Left colon (tissue), 2 donors: Measurements from ENCODE around the gene SGMS1. TPM values are rescaled to one million over a fixed set of nuclear protein-coding genes. Genes with fewer than 3 reads are reported as not detected.
"Not testable (repeated sequence)": the region's sequence is repeated elsewhere in the genome, so short reads cannot be mapped to it uniquely, and the experiment has no call there.

Source experiments
- ATAC-seq: fragments of 200-7000 bp; cut with Tn5 transposase; one replicate; pipeline ENCODE4 v1.9.1; 2020; ENCODE audit warnings: mild to moderate bottlenecking, moderate library complexity
- DNase-seq, 2 donors: peaks; one replicate each; pipeline ENCODE4 v3.0.0-alpha.2; 2020
- intact Hi-C, 2 donors: fragments of 100-400 bp; cut with DNase I in 1 of 2; cut with micrococcal nuclease in 1 of 2; formaldehyde crosslinking; loops; one replicate each; pipeline versions ENCODE4 v1.11.2 to v1.14.0; 2022; cut with DNase I, micrococcal nuclease
- total RNA-seq, 2 donors: library from RNA; stranded (reverse); fragmentation: NEBNext Ultra II Directional; extraction: Animal tissue kit (Norgen Biotek cat#: 25700); gene quantifications; one replicate each; pipeline ENCODE4 v1.2.1, GENCODE V29; 2021
- donor health status: DM: no; HTN: no; CAD: no.
- donor health status: DM: yes; HTN: yes; CAD: no.

The SGMS1 gene
- total RNA-seq, 2 donors from 2014 or later, result 17.8 to 20.8 TPM

DNA sequence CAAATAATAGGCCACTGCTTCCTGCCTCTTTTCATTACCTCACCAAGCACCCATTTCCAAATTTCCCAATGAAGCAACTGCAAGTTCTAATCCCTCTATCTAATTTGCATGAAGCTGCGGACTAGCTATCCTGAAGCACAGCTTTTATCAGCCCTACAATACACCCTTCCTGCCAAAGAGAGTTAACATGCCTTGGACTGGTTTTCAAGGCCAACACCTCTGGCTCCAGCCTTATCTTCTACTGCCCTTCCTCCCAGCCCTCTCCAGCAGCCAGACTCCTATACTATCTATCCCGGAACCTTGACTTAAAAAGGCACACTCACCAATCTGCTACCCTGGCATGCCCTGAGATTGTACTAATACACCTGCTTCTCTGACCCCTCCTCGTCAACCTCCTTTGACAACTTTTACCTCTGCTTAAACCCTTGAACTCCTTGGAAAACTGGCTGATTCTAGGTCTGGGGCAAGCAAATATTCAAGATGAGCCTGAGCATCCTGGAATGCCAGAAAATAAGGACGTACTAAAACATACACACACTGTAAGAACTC, 73.4 kb downstream of the SGMS1 start:
- intact Hi-C loops, result no loop called here
- ATAC-seq (peak; percentile 86), DNase-seq (peak in 1 of 2 donors; percentile 49)

DNA sequence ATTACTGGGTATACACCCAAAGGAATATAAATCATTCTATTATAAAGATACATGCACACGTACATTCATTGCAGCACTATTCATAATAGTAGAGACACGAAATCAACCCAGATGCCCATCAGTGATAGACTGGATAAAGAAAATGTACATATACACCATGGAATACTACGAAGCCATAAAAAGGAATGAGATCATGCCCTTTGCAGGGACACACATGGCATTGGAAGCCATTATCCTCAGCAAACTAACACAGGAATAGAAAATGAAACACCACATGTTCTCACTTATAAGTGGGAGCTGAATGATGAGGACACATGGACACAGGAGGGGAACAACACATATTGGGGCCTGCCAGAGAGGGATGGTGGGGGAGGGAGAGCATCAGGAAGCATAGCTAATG, 74.6 kb downstream of the SGMS1 start:
- intact Hi-C loops, ATAC-seq, DNase-seq: not testable (repeated sequence)

DNA sequence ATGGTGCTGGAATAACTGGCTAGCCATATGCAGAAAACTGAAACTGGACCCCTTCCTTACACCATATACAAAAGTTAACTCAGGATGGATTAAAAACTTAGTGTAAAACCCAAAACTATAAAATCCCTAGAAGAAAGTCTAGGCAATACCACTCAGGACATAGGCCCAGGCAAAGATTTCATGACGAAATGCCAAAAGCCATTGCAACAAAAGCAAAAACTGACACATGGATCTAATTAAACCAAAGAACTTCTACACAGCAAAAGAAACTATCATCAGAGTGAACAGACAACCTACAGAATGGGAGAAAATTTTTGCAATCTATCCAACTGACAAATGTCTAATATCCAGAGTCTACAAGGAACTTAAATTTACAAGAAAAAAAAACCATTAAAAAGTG, 75.3 kb downstream of the SGMS1 start:
- ATAC-seq, intact Hi-C loops, DNase-seq: not testable (repeated sequence)

DNA sequence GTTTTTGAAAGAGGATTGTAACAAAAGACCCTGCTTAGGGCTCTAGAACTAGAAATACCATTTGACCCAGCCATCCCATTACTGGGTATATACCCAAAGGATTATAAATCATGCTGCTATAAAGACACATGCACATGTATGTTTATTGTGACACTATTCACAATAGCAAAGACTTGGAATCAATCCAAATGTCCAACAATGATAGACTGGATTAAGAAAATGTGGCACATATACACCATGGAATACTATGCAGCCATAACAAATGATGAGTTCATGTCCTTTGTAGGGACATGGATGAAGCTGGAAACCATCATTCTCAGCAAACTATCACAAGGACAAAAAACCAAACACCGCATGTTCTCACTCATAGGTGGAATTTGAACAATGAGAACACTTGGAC, 77.5 kb downstream of the SGMS1 start:
- intact Hi-C loops, ATAC-seq, DNase-seq: not testable (repeated sequence)

DNA sequence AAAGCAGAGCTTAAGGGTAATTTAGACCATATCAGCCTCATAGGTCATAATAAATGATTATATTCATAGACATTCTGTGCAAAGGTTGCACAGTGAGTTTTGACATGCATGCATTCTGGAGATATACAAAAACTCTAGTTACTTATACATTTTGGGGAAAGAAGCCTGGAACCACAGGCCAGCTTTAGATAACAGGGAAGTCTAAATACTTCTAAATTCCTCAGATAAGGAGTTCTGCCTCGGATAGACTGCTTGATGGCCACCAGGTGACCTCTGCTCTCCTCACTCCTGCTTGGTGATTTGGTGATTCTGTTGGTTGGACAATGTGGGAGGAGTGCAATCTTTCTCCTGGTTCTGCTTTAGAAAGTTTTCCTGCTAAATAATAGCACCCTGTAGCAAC, 77.9 kb downstream of the SGMS1 start:
- intact Hi-C loops, result no loop called here
- no peak for ATAC-seq
- no peak for DNase-seq

DNA sequence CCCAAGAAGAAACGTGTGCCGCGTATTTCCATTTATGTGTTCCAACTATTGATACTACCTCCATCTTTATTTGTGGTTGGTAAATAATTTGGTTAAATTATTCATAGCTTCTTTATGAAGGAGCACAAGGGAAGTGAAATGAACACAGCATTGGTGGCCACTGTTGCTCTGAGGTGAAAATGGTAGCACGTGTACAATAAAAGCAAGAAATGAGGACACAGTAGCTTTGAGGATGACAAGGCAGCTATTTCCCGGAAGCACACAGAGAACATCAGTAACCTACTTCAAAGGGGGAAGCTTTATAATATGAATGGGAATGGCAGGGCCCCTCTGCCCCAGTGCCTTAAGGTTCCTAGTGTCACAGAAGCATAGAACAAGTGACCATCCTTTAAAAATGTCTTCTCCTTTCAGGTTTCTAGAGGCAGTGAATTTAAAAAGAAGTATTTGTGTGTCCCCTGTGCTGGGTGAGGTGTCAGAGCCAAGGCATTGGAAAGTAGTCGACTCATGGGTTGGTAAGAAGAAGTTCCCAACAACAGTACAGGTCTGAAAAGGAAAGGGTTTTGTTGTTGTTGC, 78.8 kb downstream of the SGMS1 start:
- ATAC-seq, result no peak
- intact Hi-C loops, result no loop called here
- DNase-seq, result no peak

DNA sequence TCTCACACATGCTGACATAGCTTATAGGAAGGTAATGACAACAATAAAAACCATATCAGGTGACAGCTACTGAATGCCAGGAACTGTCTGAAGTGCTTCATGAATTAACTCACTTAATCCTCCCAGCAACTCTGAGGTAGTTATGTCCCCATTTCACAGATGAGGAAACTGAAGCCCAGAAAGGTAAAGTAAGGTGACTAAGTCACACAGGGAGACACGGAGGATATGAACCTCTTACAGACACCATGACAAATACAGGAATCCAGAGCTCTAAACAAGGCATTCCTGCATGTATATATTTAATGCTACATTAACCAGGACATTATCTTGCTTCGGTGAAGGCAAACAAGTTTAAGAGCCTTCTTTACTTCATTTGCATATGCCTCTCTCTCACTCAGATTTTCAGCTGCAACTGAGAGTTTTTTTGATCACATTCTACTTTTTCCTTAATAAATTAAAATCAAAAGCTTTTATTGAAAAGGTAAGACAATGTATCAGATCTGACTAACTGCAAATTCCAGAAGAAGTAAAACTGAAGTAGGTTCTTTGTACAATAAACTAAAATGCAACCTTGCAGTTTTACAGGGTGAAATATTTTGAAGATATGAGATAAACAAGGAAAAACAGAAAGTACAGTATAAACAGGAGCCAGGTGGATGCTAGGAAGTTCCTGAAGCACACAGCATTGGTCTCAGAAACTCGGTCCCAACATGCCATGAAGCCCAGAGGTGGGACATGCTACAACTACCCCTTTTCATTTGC, 79.5 kb downstream of the SGMS1 start:
- ATAC-seq, result no peak
- DNase-seq, result no peak
- intact Hi-C loops, result no loop called here

DNA sequence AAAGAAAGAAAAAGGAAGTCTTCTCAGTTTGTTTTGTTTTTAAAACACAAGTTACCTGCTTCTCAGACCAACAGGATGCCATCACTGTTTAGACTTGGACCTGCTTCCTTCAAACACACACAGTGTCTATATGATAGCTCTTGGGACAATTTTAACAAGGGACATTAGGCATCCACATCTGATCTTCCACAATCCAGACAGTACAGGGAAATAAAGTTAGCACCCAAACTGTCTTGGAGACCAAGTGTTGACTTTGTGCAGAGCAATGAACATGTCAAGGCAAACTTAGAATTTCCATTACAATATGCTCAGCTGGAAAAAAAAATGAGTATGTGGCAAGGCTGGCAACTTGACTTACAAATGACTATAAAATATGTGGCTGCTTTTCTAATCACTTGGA, 80.9 kb downstream of the SGMS1 start:
- ATAC-seq (no peak), DNase-seq (no peak)
- intact Hi-C loops, result no loop called here

DNA sequence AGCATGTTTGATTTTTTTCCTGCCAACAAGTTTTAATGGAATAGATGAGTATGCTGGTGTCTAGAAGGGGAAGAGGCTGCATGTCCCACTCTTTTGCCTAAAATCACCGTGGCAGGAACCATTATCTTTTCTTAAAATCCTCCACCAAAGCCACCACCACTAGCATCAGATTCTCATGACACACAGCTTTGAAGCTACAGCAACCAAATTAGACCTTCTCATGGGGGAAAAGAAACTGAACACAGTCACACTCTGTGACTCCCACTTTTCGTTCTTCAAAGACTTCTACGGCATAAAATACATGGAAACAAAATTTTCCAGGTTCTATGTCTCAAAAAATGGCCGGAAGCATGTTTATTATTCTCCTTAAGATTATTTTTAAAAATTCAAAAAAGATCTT, 81.8 kb downstream of the SGMS1 start:
- DNase-seq (no peak), ATAC-seq (no peak)
- intact Hi-C loops, result no loop called here

DNA sequence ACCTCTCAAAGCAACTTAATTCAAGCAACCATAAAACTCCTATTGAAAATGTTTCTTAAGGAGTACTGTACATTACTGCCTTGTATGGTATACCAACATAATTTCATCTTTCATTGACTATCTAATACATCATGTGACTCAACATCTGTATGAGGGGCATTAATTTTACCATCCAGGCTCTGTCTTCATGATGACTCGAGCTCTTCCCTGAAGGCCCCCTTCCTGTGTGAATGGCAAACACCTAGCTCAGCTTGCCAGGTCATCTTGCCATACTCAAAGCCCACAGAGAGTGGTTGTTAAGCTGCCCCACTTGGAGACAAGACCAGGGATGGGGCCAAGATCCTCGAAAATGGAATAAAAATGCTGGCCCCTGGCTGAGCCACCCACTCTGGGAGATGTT, 82.4 kb downstream of the SGMS1 start:
- intact Hi-C loops, result no loop called here
- DNase-seq (no peak), ATAC-seq (no peak)

DNA sequence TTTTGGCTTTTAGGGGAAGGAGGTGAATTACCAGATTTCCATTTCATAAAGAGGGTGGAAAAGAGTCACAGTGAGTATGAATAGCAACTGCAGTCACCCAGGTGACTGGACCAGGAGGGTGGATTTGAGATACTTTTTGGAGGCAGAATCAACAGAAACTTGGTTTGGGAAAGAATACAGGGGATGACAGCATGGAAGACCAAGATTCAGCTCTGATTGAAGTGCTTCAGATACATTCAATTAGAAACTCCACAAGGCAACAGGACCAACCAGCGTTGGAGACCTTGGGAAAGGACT, 83.0 kb downstream of the SGMS1 start:
- intact Hi-C loops, result no loop called here
- no peak for ATAC-seq
- DNase-seq, result no peak

DNA sequence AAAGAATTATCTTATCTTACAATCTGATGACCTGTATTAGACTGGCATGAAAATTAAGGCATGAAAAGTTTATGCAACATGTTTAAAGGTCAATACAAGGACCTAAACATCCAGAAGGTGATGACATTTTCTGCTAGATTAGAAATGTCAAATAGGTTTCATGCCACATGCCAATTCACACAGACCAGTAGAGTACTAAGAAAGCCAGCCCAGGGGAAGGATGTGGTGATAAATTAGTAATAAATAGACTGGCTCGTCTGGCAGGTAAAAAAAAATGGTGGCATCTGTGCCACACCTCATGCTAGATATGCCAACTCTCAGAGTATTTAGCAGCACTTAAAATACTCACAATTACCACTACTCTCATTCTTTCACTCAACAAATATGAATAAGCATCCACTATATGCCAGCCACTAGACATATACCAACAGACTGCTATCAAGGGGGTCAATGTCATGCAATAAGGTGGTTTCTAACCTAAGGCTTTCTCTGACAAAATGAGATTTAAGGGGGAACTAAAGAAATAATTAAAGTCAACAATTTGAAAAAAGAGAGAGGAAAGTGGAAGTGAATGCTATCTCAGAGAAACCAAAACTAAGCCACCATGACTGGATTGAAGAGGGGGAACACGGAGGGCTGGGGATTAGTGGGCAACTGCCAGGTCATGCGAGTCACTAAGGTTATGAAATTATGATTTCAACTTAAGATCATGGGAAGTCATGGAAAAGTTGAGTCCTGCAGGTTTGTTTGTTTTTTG, 83.5 kb downstream of the SGMS1 start:
- ATAC-seq, result no peak
- DNase-seq, result no peak
- intact Hi-C loops, result no loop called here

DNA sequence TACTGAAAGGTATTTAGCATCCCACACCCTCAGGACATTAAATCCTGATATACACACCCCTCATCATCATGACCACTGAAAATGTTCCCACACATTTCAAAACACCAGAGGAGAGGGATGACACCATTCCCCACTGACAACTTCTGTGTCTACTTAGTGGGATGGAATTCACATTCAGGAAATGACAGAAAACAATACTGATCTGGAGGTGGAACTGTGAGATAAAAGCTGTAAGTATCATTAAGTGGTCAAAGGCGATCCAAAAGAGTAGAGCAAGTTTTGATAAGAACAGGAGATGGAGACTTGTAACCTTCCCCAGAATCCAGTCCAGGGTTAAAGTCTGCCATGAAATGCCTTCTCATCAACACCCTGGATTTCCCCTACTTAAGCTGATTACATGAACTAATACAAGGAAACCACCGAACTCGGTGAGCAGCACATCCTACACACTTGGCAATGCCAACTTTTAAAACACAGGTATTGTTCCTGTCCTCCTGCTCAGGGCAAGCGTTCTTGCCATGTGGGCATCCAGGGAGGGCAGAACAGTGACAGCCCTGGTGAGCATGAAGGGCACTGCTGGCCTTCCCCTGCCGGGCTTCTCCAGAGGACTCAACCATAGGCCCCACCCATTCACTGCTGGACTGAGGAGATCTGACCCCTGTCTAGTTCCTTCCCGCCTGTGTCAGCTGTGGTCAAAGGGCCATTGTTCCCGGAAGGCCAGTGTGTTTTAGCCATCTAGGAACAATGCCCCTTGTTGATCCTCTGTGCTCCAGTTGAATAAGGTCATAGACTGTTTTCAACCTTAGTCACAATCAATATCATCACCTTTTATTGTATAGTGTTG, 85.0 kb downstream of the SGMS1 start:
- ATAC-seq, result no peak

DNA sequence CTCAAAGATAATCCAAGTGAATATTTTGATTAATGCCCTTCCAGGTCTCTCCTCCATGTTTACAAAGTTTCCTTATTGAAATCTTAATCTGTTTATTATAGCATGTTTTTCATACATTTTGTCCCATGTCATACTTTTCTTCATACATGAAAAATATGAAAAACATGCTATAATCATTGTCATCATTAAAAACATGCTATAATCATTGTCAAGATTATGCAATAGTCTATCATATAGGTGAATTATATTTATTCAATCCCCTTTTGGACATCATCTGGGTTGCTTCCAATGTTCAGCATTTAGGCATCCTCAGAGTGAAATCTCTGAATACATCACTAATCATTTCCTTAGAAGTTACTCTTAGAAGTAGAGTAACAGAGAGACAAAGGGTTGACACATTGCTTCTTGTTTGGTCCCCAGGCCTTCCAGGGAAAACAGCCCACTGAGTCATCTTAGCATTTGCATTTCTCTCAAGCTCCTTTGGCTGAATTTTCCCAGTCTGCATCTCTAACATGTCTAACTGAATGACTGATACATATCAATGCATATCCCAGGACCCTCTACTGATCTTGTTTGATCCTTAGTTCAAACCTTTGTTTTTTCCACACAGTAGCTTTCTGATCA, 87.0 kb downstream of the SGMS1 start:
- DNase-seq (no peak), ATAC-seq (no peak)
- intact Hi-C loops, result no loop called here

More for the DNA sequence above, 85.0 kb downstream of the SGMS1 start:
- intact Hi-C loops, result no loop called here
- no peak for DNase-seq

DNA sequence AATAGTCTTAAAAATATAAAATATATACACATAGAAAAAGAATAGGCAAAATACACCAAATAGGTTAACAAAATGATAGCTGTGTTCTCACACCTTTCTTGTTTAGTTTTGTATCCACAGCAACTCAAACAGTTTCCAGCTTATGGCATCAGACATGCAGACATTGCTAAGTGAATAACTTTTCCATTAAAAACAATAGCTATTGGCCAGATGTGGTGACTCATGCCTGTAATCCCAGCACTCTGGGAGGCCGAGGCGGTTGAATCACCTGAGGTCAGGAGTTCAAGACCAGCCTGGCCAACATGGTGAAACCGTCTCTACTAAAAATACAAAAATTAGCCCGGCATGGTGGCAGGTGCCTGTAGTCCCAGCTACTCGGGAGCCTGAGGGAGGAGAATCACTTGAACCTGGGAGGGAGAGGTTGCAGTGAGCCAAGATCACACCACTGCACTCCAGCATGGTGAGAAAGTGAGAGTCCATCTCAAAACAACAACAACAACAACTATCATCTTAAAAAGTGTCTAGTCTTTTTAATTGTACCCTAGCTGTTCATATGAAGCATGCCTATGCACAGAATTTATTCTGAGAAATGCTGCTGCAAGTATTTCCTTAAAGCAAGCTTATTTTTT, 88.9 kb downstream of the SGMS1 start:
- DNase-seq, intact Hi-C loops, ATAC-seq: not testable (repeated sequence)

DNA sequence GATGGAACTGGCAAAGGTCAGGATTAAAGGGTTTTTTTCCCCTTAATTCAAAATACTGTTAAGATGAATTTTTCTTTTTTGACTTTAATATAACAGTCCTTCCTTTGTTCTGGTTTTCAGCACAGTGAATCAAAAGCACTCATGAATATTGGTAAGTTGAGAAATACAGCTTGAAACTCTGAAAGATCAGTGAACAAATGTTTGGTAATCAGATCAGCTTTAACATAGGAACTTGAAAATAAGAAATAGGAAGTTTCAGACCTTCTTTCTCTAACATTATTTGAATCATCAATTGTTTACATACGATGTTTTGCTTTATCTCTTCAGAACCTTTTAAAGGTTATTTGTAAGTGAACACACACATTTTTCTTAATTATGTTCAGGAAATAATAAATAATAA, 90.5 kb downstream of the SGMS1 start:
- no peak for DNase-seq
- intact Hi-C loops, result no loop called here
- ATAC-seq, result no peak

DNA sequence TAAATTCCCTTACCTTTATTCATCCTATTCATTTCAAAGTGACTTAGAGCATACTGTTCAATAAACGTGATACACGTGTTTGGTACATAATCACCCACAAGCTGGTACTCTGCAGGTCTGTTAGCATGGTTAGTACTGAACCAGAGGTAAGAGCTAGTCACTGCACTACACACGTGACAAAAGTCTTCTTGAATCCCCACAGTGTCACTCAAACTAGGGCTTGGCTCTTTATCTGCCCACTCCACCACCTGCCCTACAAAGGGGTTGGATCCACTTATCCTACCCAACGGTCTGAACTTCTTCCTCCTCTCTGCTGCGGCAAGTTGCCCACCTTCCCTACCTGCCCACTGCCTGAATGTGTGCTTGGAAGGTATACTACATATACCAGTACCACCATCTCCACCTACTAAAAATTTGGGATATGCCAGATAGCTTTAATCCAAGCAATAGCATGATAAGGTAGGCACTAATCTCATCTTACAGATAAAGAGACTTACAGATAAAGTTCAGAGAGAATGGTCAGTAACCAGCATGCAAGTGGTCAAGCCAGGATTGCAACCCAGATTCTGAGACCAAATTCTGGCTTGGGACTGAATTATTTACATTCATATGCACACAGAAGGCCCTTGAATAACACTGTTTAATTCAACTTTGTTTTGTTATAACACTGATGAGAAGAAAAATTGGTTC, 92.2 kb downstream of the SGMS1 start:
- DNase-seq, result no peak
- intact Hi-C loops, result no loop called here
- ATAC-seq, result no peak

DNA sequence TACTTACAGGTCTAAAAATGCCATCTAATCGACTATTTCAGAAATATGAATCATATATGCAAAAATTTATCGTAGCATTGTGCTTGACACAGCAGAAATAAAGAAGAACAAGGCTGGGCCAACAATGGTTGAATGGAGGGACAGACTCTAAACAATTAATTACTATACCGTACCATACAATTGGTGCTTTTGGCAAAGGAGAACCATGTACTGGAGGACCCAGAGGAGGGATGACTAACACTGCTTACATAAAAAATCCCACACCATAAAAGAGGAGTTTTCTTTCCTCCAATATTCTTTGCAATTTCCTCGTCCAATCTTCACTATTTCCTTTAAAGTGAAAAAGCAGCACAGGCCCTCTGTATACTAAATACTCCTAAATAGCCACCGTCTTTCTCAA, 94.1 kb downstream of the SGMS1 start:
- ATAC-seq, result no peak
- intact Hi-C loops, result no loop called here
- no peak for DNase-seq
